Activated gamma-delta T cell treated with Interleukin-2 at 50 U/mL for 16 hours (primary cell): Measurements from ENCODE around the gene PTPN13.

Source experiments
- DNase-seq: peaks from one replicate; pipeline ENCODE4 v3.0.0-alpha.2; 2020

PTPN13 gene

DNA sequence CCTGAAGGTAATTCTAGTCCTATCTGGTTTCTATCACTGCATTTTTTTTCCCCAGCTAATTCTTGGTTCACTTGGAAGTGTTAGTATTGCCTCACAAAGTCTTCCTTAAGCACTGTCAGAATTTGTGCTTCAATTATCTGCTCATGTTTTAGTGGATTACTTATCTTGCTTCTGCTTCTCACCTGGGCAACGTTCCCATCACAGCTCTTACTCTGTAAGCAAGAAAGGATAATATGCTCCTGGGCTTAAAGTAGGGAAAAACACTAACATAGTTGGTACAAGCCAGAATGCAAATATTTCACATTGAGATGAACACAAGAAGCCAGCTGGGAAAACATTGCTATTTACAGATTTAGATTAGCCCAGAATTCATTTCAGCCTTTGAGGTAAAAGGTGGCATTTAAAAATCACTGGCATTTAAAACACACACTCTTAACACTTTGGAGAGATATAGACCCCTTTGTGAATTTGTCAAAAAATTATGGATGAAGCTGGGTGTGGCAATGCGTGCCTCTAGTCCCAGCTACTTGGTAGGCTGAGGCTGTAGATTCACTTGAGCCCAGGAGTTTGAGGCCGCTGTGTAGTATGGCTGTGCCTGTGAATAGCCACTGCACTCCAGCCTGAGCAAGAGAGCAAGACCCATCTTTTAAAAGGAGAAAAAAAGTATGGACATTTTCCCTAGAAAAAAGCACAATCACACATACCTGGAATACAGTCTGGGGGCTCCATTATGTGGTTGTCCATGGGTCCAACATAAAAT is 6.6 kb upstream of the PTPN13 start:
- no peak for DNase-seq

DNA sequence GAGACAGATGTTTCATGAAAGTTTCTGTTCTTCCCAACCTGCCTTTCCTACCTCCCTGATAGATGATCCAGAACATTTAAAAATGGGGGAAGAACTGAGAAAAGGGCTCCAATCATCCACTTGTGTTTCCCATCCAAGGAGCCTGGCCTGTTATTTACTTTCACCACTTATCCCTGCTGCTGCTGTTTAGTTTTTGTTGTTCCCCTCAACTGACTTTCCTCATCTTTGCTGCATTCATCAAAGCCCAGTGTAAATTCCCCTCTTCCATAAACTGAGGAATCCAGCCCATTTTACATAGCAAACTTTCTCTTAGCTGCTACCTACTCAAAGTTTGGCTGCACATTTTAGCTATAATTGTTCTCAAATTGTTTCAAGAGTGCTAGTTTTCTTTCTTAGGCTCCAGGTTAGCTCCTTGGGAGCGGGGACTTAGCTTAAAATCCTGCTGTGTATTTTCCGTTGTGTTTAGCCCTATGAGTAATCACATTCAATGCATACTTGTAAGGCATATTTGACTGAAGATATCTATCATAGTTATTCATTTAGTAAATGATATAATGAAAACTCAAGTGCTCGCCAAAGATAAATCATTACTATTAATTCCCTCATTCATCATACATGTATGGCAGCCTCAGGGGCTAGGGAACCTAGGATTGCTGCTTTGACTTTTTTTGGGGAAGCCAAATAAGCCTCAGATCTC is 1.4 kb upstream of the PTPN13 start:
- DNase-seq: no peak

DNA sequence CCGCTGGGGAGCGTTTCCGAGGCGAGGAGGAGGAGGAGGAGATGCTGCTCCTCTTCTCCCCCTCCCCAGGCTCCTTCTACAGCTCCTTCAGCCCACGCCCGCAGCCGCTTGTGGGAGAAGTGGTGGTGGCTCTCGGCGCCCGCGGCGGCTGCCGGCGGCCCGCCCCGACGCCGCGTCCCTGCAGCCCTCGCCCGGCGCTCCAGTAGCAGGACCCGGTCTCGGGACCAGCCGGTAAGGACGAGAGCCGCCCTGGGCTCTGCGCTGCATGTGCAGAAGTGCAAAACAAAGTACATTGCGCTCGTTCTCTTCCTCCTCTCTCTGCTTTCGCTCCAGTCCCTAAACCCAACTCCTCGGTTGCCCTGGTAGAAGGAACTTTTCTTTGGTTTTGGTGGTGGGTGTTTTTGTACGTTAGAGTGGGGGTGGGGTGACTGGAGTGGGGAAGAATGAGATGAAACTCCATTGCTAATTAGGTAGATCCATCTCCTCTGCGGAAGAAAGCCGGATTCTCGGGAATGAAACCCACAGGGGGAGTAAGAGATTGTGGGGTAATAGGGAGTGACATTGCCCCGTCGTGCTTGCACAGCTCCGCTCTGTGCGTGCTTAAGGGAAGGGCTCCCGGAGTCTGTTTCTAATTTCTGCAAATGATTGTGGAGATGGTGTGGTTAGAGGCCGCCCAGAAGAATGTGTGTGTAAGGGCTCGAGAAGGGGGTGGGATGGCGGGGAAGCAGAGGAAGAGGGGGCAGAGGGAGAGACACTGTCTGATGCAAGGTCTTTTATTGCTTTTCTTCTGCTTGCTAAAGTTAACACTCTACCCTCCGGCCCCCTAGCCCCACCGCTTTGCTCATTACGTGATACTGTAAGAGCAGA is 677 bp downstream of the PTPN13 start:
- no peak for DNase-seq

DNA sequence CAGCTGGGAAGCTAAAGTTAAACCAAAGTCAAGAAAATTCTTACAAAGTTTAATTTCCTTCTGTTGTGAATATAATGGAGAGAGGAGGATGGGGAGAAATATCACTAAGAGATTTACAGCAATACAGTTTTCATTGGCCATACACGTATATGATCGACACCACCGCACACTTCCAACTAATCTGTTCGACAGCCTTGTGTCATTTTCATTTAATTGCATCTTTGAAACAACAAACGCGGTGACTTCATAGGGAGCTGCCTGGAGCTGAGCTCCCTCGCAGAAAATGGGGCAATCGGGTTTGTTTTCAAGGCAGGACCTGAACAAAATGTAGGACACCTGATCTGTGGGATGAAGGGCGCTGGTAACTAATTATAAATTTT is 1.3 kb downstream of the PTPN13 start:
- DNase-seq: no peak

DNA sequence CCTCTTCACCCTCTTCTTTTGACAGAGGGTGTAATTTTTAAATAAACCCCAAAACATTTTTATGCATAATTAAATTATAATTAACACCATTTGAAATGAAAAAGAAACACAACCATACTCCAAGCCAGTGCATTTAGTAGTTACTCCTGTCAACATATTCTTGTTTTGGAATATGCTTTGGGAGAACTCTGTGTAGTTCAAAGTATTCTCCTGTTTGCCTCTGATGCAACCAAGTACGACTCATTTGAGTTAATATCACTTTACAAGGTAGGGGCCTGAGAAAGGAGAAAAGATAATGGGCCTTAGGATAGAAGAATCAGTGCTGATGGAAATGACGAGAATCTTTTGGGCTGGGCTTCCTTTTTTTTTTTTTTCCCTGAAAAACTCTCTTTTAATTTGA is 2.7 kb downstream of the PTPN13 start:
- DNase-seq: no peak

DNA sequence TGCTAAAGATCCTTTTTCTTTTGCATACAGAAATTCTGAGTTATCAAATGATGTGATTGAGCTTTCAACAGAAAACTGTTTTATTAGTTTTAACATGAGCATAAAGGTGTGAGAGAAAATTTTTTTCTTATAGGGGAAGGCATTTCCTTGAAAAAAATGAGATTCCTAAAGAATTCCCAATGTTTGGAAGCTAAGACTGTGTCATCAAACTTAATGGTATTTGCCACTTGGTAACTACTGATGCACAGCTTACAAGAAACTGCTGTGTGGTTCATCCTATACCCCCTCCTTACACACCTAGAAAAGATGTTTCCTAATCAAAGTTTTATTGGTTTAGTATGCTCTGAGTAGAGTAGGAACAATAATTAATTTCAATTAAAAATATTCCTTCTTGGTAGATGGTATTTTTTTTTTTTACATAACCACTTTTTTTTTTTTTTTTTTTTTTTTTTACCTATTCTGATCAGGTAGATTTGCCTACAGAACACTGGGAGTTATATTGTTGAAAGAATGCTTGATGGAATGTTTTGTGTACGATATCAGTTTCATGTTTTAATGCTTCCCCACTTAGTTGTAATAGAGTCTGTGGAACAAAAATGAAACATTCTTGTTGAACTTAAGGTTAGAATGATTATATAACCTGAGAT is 6.0 kb downstream of the PTPN13 start:
- no peak for DNase-seq

DNA sequence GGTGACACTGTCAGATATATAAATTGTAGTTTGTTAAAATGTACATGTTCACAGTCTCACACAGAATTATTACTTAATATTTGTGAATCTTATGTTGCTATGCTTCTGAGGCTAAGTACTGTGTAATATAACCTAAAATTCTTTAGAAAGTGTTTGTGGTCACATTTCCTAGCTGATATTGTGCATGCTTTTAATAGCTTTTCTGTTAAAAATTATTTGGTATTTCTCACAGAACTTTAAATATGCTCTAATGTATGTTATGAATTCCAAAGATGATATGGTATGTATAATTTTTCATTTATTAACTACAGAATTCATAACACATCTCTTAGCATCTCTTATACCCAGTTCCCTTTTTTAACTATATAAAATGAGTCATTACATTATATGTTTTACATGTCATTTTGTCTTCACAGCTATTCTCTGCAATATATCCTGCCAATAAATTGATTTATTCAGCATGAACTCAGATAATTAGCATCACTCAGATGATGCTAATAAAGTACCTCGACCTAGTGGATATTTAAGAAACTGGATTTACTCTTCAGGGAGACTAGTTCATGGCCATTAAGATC is 9.3 kb downstream of the PTPN13 start:
- no peak for DNase-seq

DNA sequence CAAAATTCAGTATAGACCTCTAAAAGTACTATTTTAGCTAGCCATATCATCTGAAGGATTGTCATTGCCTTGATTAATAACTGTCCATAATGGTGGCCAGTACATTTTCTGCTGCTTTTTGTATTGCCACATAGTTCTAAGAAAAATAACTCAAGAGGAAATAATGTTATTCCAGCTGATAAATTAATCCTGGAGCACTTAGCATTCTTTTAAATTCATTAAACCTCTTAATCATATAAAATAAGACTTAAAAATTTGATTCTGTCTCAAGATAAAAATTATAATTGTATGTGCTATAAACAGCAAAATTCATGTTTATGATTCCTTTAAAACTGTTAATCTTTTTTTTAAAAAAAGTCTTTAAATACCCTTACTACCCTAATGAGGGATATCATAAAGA is 12.7 kb downstream of the PTPN13 start:
- DNase-seq: no peak

DNA sequence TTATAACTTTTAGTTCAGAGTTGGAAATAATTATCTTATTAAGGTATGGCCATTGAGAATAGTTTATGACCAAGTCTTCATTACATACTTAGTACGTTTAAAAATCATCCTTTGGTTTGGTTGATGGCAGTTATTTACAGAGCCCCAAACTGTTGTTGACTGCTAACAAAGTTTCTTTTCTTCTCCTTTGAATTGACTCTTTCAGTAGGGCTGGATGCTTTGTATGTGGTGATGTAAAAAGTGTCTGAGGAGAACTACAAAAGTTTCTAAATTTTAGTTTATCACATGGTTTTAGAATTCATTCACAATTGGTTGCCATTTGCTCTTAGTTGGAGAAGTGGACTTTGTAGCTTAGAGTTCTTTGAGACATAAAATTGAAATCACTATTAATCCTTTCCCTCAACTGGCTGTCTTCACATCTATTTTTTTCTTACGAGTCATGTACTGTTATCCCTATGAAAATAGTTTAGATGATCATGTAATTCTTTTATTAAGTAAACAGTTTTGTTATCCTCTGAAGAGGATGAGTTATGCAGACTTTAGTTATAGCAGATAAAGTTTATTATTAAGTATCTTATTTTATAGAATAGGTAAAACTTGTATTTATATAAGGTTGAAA is 14.8 kb downstream of the PTPN13 start:
- DNase-seq: no peak

DNA sequence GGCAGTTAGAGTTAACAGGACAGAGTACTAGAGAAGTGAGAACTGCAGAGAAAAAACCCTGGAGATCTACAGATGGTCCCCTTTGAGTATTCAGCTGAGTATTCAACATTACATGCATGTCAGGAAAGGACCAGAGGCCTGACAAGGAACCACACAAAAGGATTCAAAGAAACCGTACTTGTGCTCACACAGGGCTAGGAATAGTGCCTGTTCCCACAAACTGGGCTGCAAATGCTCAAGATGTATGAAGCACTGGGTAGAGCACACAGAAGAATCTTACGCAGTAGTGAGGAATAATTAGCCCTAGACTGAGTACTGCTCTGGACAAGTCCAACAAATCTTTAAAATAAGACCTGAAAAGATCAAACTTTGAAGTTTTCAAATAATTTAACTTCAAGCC is 17.6 kb downstream of the PTPN13 start:
- no peak for DNase-seq

DNA sequence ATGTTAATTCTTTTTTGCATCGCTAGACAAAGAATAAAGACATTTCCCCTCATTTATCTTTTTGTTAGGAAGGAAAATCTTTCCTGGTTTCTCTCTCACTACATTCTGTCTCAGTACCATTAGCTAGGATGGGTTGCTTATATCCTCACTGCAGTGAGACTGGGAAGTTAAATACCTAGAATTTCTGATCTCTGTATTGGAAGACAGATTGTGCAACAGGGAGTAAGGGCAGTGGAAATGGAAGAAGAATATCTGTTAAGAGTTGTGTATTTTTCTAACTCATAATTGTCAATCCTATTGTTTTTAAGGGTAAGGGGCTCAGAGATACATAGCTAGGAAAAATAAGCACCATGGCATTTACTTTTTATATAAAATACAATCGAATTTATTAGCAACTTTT is 19.6 kb downstream of the PTPN13 start:
- DNase-seq: no peak

DNA sequence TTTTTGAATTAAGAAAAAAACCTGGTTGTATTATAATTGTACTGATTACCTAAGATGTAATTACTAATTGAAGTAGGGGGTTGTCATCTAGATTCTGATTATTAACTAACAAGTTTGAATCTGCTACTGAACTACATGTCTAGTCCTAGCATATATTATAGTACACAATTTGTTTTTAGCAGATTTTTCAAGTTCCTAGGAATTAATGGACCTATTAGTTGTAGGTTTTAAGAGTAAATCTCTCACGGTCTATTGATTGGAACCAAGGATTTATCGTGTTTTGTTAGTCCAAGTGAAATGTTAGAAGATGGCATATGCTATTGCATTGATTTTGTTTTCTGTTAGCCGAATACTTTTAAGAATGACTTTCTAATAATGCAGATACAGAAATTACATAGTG is 20.8 kb downstream of the PTPN13 start:
- no peak for DNase-seq

DNA sequence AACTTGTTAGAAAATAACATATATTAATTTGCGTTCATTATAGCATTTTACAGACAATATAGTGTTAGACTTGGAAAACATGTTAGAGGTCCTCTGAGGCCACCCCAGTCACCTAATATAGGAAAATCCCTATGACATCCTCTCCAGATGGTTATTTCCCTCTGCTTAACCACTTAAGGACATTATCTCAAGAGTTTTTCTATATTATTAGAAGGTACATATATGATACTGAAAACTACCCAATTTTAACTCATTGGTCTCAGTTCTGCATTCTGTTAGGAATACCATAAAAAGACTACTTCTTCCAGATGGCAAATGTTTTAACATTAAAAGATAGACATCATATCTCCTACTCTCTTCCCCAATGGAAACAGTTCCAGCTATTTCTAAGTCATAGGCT is 21.4 kb downstream of the PTPN13 start:
- DNase-seq: no peak

DNA sequence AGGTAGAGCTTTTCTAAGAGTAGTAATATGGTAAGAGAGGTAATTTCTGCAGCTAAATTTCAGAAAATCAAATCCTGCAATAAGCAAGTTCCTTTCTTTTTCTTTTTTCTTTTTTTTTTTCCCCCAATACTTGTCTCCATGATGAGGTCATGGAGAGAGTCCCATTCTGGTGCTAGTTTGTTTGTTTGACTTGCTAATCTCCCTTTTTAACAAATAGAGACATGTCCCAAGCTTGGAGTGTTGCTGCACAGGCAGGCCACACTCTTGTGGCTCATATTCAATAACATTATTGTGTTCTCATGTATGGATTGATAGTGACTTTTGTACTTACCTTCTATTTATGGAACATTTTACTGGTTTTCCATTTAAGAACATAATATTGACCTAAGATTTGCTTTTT is 25.5 kb downstream of the PTPN13 start:
- no peak for DNase-seq

DNA sequence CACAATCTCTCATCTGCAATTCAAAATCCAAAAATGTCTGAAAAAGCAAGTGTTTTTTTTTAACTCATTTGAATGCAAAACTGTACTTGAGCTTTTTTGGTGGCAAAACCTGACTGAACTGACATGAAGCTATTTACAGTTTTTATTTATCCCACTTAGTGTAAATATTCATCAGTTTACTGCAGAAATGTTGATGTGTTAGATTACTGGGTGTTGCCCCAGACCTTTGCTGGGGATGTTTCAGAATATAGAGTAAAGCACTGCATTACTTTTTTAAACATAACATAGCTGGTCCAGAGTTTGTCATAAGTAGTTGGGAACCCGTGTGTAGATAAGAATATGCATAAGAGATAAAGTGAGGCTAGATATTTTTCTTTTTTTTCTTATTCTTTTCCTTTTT is 27.3 kb downstream of the PTPN13 start:
- no peak for DNase-seq

DNA sequence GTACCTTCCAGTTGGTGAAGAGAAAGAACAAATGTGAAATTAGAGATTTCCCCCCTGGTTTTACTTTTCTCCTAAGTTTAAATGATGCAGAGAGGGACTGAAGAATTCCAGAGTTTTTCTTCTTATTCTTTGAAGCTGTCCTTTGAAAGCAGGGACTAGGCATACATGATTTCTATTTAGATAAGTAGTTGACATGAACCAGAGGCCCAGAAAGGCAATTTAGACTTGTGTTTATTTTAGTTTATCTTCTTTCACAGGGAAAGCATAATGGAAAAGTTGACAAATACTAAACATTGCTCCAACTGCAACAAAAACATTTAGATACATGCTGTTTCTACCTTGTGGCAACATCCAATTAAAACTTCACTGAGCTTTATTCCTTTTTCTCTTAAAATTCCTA is 32.0 kb downstream of the PTPN13 start:
- DNase-seq: no peak

DNA sequence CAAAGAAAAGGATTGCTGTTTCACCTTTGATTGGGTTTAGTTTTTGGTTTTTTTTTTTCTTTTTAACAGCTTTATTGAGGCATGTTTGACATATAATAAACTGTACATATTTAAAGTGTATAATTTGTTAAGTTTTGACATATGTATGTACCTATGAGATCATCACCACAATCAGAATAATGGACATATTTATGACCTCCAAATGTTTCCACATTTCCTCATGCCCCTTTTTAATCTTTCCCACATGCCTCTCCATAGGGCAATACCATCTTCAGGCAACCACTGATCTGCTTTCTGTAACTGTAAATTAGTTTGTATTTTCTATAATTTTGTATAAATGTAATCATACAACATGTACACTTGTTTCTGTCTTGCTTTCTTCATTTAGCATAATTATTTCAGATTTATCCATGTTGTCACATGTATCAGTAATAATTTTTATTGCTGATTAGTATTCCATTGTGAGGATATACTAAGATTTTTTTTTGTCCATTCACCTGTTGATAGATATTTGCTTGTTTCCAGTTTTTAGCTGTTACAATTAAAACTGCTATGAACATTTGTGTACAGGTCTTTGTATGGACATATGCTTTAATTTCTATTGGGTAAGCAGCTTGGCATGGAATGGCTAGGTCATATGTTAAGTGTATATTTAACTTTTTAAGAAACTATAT is 33.5 kb downstream of the PTPN13 start:
- no peak for DNase-seq

DNA sequence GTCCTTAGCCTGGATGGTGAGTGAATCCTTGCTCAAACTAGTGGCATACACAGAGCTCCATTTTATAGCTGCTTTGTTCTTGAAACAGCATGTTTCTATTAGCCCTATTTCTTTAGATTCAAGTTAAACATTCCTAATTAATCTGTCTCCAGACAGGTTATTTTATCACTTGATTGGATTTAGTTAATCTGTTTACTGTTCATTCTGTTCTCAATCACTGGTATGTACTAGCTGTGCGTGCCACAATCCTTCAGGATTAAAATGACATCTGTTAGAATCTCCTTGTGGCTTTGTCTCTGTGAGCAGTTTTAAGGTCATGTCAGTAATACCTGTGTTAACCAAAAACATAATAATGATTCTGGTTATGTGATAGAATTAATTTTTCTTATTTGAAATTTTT is 36.5 kb downstream of the PTPN13 start:
- DNase-seq: no peak

DNA sequence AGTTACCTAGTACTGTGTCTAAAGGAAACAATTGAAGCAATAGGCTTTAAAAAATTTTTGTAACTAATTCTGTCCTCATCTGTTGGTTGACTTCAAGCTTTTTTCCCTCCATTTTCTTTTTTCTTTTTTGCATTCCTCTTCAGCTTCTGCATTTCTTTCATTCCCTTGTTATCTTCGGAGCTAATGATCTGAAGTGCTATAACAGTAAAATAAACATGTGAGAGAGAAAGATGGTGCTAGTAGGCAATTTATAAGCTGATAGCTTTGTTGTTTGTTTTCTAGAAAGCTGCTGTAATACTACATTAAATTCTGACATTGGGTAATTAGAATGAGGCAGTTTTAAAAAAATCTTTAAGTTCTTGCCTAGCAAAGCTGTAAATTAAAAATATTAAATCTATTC is 37.1 kb downstream of the PTPN13 start:
- no peak for DNase-seq

DNA sequence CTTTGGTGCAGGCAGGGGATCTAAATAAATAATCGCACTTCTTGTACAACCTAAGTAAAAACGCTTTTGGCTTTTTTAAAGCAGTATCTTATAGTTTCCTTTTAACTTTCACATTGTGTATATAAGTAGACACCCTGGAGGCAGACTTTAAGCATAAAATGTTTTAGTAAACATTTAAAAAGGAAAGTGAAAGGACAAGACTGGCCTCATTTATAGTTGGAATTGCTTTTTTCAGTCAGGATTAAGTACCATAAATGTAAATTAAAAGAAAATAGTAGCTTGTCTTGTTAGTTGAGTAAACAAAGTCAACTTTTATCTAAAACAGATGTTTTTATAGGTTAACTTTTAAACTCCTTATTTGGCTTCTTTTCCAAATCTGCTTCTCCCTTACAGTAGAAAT is 39.7 kb downstream of the PTPN13 start:
- no peak for DNase-seq

DNA sequence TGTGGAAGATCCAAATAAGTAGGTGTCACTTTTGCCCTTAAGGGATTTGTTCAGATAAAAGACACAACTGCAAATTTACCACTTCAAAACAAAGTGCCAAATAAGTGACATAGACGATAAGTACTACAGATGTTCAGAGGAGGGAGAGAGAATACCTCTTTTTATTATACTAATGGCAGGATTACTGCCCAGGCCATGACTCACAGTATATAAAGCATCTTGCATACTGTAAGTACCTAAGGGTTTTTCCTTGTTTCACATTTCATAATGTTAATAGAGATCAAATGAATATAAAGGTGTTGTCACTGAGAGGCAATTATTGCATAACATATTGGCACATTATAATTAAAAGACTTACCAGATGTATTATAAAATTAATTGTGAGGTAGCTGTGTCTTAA is 46.4 kb downstream of the PTPN13 start:
- no peak for DNase-seq

DNA sequence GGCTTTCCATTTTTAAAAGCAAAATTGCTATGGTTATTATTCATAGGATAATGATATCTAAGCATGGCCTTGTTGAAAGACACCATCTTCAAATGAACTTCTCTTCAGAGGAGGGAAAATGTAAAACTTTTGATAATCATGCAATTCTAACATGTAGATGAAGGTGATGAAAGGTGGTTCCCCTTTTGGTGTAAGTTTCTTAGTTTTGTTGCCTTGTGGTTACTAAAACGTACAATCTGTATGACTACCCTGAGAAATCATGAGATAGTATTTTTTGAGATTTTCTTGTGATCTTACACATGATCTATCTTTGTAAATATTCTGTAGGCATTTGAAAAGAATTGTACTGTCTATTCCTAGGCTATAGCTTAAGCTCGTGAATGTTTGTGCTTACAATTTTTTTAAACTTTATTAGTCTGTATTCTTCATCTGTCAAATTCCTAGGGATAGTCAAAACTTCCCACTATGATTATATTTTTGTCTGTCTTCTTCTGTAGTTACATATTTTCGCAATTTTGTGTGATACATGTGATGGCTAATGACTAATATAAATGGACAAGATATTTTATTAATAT is 47.5 kb downstream of the PTPN13 start:
- no peak for DNase-seq
